PFSK-1 (cell line): Measurements from ENCODE around the gene COL6A3.
A peak's percentile ranks its signal among the peaks of the same experiment; 100 is the strongest.

Experiments
- FOXP2 ChIP-seq: optimal IDR thresholded peaks from 2 replicates; pipeline ENCODE3; 2011; ENCODE audit warnings: borderline replicate concordance, control low read depth, inconsistent platforms; ENCODE audit not compliant: insufficient read depth; ENCODE audit errors: extremely low read length, extremely low read depth
- POLR2AphosphoS5 ChIP-seq: IDR thresholded peaks from 2 replicates; pipeline ENCODE4 v1.6.1; 2012; ENCODE audit warnings: low read depth, mild to moderate bottlenecking, control low read depth, low read length, moderate library complexity
- SIN3A ChIP-seq: IDR thresholded peaks from 2 replicates; pipeline ENCODE4 v1.6.1; 2012; ENCODE audit warnings: mild to moderate bottlenecking, low read length, moderate library complexity, borderline replicate concordance; ENCODE audit not compliant: insufficient read depth
- TAF1 ChIP-seq: IDR thresholded peaks from 2 replicates; pipeline ENCODE4 v1.6.1; 2012; ENCODE audit warnings: low read length, control low read depth, borderline replicate concordance; ENCODE audit not compliant: insufficient read depth

DNA sequence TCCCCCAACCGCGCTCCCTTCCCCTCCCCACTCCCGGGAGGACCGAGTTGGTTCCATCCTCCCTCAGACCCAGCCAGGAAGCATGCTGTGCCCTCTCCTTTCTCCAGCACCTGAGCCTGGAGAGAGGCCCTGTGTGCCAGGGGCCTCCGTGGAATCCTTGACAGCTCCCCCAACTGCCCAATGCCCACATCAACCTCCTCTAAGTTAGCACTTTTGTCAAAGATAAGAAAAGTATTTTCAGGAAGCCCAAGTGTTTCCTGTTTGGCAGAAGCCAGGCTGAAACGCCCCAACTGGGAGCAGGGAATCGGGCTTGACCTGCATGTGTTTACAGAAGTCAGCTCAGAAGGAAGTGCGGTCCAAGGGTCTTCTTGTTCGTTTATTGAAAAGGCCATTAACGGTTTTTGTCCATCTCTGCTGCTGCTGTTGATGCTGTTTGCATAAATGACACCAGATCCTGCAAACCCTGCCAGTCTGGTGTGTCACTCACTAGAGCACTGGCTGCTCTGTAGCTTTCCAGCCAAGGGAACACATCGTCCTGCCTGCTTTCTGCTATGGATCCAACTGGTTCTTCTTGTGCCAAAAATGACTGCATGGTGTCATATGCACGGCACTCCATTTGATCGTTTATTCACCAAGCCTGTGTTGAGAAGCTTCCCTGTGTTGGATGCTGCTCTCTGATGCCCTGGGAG, 35.4 kb upstream of the COL6A3 start:
- TF ChIP-seq POLR2AphosphoS5: no peak
- peak; percentile 18 for TF ChIP-seq FOXP2
- TF ChIP-seq TAF1: no peak
- no peak for TF ChIP-seq SIN3A
